8988T (cell line): ENCODE data around the gene FNDC1.

Experiments used
- DNase-seq: peaks from one replicate; pipeline ENCODE4 v3.0.0; 2011

The FNDC1 gene

GRCh38 chr6:159163901-159164370, 5.3 kb upstream of the FNDC1 start:
- DNase-seq: no peak

- peak; percentile 33 for DNase-seq
These were observed 536 bp upstream of the FNDC1 start for GRCh38 chr6:159168536-159169192.

- peak; percentile 28 for DNase-seq
These were observed 545 bp downstream of the FNDC1 start for GRCh38 chr6:159169557-159170332.

GRCh38 chr6:159170333-159170672, 1.1 kb downstream of the FNDC1 start:
- DNase-seq: peak; percentile 33

- no peak for DNase-seq
These were observed 2.0 kb downstream of the FNDC1 start for GRCh38 chr6:159170999-159171712.

- no peak for DNase-seq
These were observed 2.9 kb downstream of the FNDC1 start for GRCh38 chr6:159172091-159172491.

- DNase-seq: peak; percentile 68
These were observed 5.2 kb downstream of the FNDC1 start for GRCh38 chr6:159174263-159174969.

- DNase-seq: no peak
These were observed 7.7 kb downstream of the FNDC1 start for GRCh38 chr6:159176913-159177312.

GRCh38 chr6:159178847-159179246, 9.6 kb downstream of the FNDC1 start:
- DNase-seq: no peak

- DNase-seq: no peak
These were observed 10.8 kb downstream of the FNDC1 start for GRCh38 chr6:159180001-159180400.

- no peak for DNase-seq
These were observed 12.7 kb downstream of the FNDC1 start for GRCh38 chr6:159181914-159182313.

GRCh38 chr6:159184559-159184958, 15.4 kb downstream of the FNDC1 start:
- no peak for DNase-seq

- no peak for DNase-seq
These were observed 21.3 kb downstream of the FNDC1 start for GRCh38 chr6:159190460-159190859.

GRCh38 chr6:159193923-159194322, 24.7 kb downstream of the FNDC1 start:
- no peak for DNase-seq

GRCh38 chr6:159194421-159194820, 25.2 kb downstream of the FNDC1 start:
- DNase-seq: no peak

- DNase-seq: no peak
These were observed 27.3 kb downstream of the FNDC1 start for GRCh38 chr6:159196430-159196975.

GRCh38 chr6:159197251-159197650, 28.1 kb downstream of the FNDC1 start:
- no peak for DNase-seq

GRCh38 chr6:159201336-159201735, 32.1 kb downstream of the FNDC1 start:
- DNase-seq: no peak

GRCh38 chr6:159203304-159204005, 34.3 kb downstream of the FNDC1 start:
- DNase-seq: peak; percentile 40

GRCh38 chr6:159204605-159205004, 35.4 kb downstream of the FNDC1 start:
- no peak for DNase-seq

- no peak for DNase-seq
These were observed 42.8 kb downstream of the FNDC1 start for GRCh38 chr6:159212028-159212427.
